ENCODE results near the gene HHAT.

HHAT gene

GRCh38 chr1:210531475-210532222 is 202.9 kb downstream of the HHAT start:
- H2AFZ ChIP-seq (ENCODE audit: low read length), result no peak overlapping the region
- no peak for DNase-seq
- no peaks in the 10 kb centered on the region for H3F3A ChIP-seq (ENCODE audit: insufficient read depth, low read length)
- H3K36me3 ChIP-seq (replicated peaks; ENCODE audit: insufficient read depth, low read length), result no peaks in the 10 kb centered on the region
- no peak overlapping the region for H3K27ac ChIP-seq (ENCODE audit: low read length)
- H3K27me3 ChIP-seq (replicated peaks; ENCODE audit: insufficient read depth, low read length), result no peaks in the 10 kb centered on the region
- H3K9ac ChIP-seq (ENCODE audit: low read length), result no peak overlapping the region
- no peak for TF ChIP-seq EZH2 (optimal IDR thresholded peaks at IDR 0.05; ENCODE audit: low read depth, low read length)
- no peak for TF ChIP-seq EZH2phosphoT487 (IDR thresholded peaks at IDR 0.05; ENCODE audit: low read length)
- TF ChIP-seq CTCF (IDR thresholded peaks at IDR 0.05; ENCODE audit: low read length), result no peak
- no peaks in the 10 kb centered on the region for H4K20me1 ChIP-seq (ENCODE audit: insufficient read depth, low read length)
- H3K79me2 ChIP-seq (ENCODE audit: low read length), result no peaks in the 10 kb centered on the region
- H3K9me2 ChIP-seq (replicated peaks; ENCODE audit: insufficient read depth, low read length), result no peaks in the 10 kb centered on the region
- no peaks in the 10 kb centered on the region for H3K4me1 ChIP-seq (ENCODE audit: low read length)
- H3K9me3 ChIP-seq (replicated peaks; ENCODE audit: insufficient read depth, low read length), result no peaks in the 10 kb centered on the region
- H3K4me3 ChIP-seq (ENCODE audit: low read length), result no peak overlapping the region
- no peak overlapping the region for H3K4me2 ChIP-seq (ENCODE audit: low read depth, low read length)

- TF ChIP-seq CTCF (IDR thresholded peaks at IDR 0.05; ENCODE audit: low read length), result no peak
- no peak for TF ChIP-seq EZH2phosphoT487 (IDR thresholded peaks at IDR 0.05; ENCODE audit: low read length)
- TF ChIP-seq EZH2 (optimal IDR thresholded peaks at IDR 0.05; ENCODE audit: low read depth, low read length), result no peak
- H3K4me3 ChIP-seq (ENCODE audit: low read length), result no peak overlapping the region
- no peaks in the 10 kb centered on the region for H3K36me3 ChIP-seq (replicated peaks; ENCODE audit: insufficient read depth, low read length)
- no peaks in the 10 kb centered on the region for H3K9me3 ChIP-seq (replicated peaks; ENCODE audit: insufficient read depth, low read length)
- H3K27ac ChIP-seq (ENCODE audit: low read length), result no peak overlapping the region
- H2AFZ ChIP-seq (ENCODE audit: low read length), result no peak overlapping the region
- H3F3A ChIP-seq (ENCODE audit: insufficient read depth, low read length), result no peaks in the 10 kb centered on the region
- no peaks in the 10 kb centered on the region for H3K4me1 ChIP-seq (ENCODE audit: low read length)
- H3K4me2 ChIP-seq (ENCODE audit: low read depth, low read length), result no peak overlapping the region
- no peak for DNase-seq
- H3K9me2 ChIP-seq (replicated peaks; ENCODE audit: insufficient read depth, low read length), result no peaks in the 10 kb centered on the region
- H4K20me1 ChIP-seq (ENCODE audit: insufficient read depth, low read length), result no peaks in the 10 kb centered on the region
- no peaks in the 10 kb centered on the region for H3K79me2 ChIP-seq (ENCODE audit: low read length)
- H3K9ac ChIP-seq (ENCODE audit: low read length), result no peak overlapping the region
- H3K27me3 ChIP-seq (replicated peaks; ENCODE audit: insufficient read depth, low read length), result no peaks in the 10 kb centered on the region
Measured at GRCh38 chr1:210532223-210532598, 203.5 kb downstream of the HHAT start.

GRCh38 chr1:210535761-210536160 is 207.1 kb downstream of the HHAT start:
- Histone ChIP-seq H3K9me3 (replicated peaks; ENCODE audit: insufficient read depth, low read length) (no peaks in the 10 kb centered on the region), H3K27ac (ENCODE audit: low read length) (no peak overlapping the region), H3K9me2 (replicated peaks; ENCODE audit: insufficient read depth, low read length) (no peaks in the 10 kb centered on the region), H3K4me2 (ENCODE audit: low read depth, low read length) (no peak overlapping the region), H3K4me1 (ENCODE audit: low read length) (no peaks in the 10 kb centered on the region), H3K4me3 (ENCODE audit: low read length) (no peak overlapping the region), H3K36me3 (replicated peaks; ENCODE audit: insufficient read depth, low read length) (no peaks in the 10 kb centered on the region), H3K9ac (ENCODE audit: low read length) (no peak overlapping the region), H4K20me1 (ENCODE audit: insufficient read depth, low read length) (no peaks in the 10 kb centered on the region), H3K27me3 (replicated peaks; ENCODE audit: insufficient read depth, low read length) (no peaks in the 10 kb centered on the region), H3K79me2 (ENCODE audit: low read length) (no peaks in the 10 kb centered on the region), H2AFZ (ENCODE audit: low read length) (no peak overlapping the region), H3F3A (ENCODE audit: insufficient read depth, low read length) (no peaks in the 10 kb centered on the region)
- no peak for DNase-seq
- TF ChIP-seq CTCF (IDR thresholded peaks at IDR 0.05; ENCODE audit: low read length) (no peak), EZH2 (optimal IDR thresholded peaks at IDR 0.05; ENCODE audit: low read depth, low read length) (no peak), EZH2phosphoT487 (IDR thresholded peaks at IDR 0.05; ENCODE audit: low read length) (no peak)

Data from MM.1S (cell line).